HG03108 (cell line): ENCODE data around the gene ANXA2R.
"Not testable (repeated sequence)": the region's sequence is repeated elsewhere in the genome, so short reads cannot be mapped to it uniquely, and the experiment has no call there.

ENCODE experiments used
- ATAC-seq: cut with Tn5 transposase; IDR thresholded peaks from one replicate; pipeline ENCODE4 v1.9.1; 2021; ENCODE audit warnings: moderate library complexity; ENCODE audit not compliant: unreplicated experiment

ANXA2R gene

DNA sequence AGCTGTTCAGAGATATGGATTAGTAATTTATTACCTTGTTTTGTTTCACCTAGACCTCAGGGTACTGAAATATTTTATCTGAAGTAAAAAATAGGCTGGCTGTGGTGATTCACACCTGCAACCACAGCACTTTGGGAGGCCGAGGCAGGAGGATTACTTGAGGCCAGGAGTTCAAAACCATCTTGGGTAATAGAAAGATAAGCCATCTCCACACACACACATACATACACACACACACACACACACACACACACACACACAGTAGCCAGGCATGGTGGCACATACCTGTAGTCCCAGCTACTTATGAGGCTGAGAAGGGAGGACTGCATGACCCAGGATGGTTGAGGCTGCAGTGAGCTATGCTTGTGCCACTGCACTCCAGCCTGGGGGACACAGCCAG lies 3.7 kb downstream of the ANXA2R start:
- ATAC-seq = no peak

DNA sequence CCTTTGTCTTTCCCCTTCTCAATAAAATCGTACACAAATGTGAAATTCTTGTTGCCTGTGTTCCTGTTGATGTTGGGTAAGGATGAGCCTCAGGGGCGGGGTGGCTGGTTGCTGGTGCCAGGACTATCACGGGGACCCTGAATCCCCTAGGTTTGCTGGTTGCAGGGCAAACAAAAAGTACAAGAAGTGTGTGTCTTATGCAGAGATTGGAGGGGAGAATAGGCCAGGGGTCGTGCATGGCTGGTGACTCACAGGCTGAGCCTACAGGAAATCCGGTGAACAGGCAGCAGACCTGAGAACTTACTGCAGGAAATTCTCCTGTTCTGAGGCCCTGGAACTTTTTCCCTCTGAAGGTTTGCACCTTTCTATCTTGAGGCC lies 5.5 kb downstream of the ANXA2R start:
- ATAC-seq = no peak

DNA sequence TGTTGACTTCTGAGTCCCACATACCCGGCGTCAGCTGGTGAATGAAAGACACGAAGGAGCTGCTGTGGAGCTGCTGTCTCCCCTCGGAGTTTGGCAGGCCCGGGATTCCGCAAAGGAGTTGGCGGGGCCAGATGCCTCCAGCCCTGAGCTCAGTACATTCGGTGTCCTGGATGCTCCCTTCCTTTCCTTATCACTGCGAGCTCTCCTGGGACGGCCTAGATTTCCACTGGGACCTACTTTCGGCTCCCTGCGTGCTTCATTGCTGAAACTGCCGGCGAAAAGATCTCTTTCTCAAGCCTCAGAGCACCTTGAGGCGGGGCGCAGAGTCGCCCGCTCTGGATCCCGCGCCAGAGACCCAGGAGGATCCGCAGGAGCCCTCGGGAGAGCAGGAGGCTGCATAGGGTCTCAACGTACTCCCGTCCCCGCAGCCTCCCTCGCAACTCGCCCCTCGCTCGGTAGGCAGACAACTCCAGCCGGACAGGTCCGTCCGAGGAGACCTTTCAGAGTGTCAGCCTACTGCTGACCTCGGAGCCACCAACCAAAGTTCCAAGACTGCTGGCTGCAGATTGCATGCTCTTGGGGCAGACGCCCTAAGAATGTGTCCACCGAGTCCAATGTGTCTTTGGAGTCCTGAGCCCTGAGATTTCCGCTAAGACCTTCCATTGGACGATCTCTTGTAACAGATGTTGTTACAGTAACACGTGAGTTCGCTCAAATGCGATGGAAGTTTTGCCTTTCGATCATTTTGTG lies 6.1 kb downstream of the ANXA2R start:
- no peak for ATAC-seq

DNA sequence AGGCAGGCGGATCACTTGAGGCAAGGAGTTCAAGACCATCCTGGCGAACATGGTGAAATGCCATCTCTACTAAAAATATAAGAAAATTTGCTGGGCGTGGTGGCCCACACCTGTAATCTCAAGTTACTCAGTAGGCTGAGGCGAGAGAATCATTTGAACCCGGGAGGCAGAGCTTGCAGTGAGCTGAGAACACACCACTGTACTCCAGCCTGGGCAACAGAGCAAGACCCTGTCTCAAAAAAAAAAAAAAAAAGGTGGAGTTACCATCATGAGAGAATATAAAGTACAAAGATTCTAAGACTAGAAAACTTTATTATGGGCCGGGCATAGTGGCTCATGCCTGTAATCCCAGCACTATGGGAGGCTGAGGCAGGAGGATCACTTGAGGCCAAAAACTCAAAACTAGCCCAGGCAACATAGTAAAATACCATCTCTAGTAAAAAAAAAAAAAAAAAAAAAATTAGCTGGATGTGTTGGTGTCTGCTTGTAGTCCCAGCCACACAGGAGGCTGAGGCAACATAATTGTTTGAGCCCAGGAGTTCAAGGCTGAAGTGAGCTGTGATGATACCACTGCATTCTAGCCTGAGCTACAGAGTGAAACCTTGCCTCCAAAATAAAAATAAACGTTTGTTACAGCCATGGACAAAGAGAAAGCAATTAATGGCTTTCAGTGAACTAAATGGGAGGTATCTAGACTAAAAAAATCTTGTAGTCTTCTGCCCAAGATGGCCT lies 12.9 kb downstream of the ANXA2R start:
- no peak for ATAC-seq

DNA sequence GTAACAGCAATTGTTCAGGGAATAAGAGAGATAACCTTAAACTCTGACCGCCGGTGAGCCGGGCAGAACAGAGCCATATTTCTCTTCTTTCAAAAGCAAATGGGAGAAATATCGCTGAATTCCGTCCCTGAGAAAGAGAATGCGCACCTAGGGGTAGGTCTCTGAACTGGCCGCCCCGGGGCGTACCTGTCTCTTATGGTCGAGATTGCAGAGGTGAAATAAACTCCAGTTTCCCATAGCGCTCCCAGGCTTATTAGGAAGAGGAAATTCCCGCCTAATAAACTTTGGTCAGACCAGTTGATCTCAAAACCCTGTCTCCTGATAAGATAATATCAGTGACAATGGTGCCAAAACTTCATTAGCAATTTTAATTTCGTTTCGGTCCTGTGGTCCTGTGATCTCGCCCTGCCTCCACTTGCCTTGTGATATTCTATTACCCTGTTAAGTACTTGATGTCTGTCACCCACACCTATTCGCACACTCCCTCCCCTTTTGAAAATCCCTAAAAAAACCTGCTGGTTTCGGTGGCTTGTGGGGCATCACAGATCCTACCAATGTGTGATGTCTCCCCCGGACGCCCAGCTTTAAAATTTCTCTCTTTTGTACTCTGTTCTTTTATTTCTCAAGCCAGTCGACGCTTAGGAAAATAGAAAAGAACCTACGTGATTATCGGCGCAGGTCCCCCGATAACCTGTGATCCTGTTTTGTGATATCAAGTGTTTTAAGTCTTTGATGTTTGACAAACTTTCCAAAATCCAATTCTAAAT lies 14.8 kb downstream of the ANXA2R start:
- ATAC-seq = not testable (repeated sequence)

- no peak for ATAC-seq
Measured at GRCh38 chr5:43024217-43024616, 15.9 kb downstream of the ANXA2R start.

DNA sequence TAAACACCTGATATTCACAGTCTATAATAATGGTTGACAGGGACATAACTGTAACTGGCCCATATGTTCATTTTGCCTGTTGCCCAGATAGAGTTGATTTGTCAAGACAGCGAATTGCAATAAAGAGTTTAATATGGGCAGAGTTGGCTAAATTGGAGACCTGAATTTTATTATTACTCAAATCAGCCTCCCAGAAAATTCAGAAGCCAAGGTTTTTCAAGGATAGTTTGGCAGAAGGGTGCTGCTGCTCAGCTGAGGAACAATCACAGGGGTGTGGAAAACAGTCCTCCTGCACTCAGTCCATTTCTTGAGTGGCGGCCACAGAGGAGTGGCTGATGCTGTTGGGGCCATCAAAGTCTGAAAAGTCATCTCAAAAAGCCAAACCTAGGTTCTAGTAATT lies 19.0 kb downstream of the ANXA2R start:
- ATAC-seq = no peak

- ATAC-seq = no peak
Measured at GRCh38 chr5:43020399-43020746, 19.7 kb downstream of the ANXA2R start.

GRCh38 chr5:43019614-43020398 lies 20.3 kb downstream of the ANXA2R start:
- ATAC-seq = peak; percentile 55

- ATAC-seq = no peak
Measured at GRCh38 chr5:43019291-43019613, 20.9 kb downstream of the ANXA2R start.

GRCh38 chr5:43017428-43017815 lies 22.7 kb downstream of the ANXA2R start:
- ATAC-seq = peak; percentile 15

GRCh38 chr5:43016217-43016779 lies 23.8 kb downstream of the ANXA2R start:
- ATAC-seq = no peak

DNA sequence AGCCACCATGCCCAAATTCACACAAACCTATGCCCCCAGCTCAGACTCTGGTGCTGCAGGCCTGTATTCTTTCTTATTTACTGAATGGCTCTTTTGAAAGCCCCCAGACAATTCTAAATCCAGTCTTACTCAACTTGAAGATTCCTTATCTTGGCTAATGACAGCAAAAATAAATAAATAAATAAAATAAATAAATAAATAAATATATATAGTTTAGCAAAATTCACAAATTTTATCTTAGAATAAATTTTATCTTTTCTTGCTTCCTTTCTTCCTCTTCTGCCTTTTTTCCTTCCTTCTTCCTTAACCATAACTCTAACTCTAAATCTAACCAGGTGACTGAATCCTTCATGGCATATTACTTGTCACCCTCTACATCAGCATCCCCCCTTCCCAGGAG lies 25.6 kb downstream of the ANXA2R start:
- ATAC-seq = no peak

DNA sequence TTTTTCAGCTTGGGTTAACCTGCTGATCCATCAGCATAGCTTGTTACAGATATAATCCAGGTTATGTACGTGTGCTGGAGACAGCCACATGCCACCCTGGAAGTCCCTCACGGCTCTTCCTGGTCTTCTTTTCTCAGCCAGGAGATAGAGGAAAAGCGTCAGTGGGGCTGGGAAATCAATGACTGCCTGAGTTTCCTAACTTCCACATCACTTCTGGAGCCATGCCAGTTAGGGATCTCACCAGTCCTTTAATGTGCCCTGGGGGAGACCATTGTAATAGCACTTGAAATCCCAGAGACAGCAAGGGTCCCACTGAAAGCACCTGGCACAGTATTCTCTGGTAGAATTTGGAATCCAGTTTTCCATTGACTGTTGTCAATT lies 29.2 kb downstream of the ANXA2R start:
- no peak for ATAC-seq

GRCh38 chr5:43008363-43009153 lies 31.6 kb downstream of the ANXA2R start:
- ATAC-seq = peak; percentile 30

- peak; percentile 34 for ATAC-seq
Measured at GRCh38 chr5:43007911-43008362, 32.2 kb downstream of the ANXA2R start.

- peak; percentile 14 for ATAC-seq
Measured at GRCh38 chr5:43007246-43007910, 32.7 kb downstream of the ANXA2R start.

DNA sequence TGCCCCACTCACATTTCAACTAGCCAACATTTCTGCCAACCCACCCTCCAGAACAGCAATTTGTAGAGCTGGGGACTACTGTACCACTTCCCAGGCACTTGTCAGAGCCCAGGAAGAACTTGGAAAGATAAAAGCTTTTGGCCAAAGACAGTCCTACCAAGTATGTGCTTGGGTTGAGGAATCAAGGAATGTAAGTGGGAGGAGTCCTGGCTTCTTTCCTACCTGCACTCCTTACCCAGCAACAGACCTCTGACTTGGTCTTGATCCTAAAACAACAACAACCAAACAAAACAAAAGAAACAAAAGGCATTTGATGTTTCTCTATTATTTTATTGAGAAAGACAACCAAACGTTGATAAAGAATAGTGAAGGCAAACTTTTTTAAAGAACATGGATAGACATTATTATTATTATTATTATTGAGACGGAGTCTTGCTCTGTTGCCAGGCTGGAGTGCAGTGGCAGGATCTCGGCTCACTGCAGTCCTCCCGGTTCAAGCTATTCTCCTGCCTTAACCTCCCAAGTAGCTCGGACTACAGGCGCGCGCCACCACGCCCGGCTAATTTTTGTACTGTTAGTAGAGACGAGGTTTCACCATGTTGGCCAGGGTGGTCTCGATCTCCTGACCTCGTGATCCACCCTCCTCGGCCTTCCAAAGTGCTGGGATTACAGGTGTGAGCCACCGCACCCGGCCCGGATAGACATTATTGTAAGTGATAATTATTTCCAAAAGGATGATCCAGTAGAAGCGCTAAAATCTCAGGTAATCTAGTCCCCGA lies 33.5 kb downstream of the ANXA2R start:
- ATAC-seq = no peak

DNA sequence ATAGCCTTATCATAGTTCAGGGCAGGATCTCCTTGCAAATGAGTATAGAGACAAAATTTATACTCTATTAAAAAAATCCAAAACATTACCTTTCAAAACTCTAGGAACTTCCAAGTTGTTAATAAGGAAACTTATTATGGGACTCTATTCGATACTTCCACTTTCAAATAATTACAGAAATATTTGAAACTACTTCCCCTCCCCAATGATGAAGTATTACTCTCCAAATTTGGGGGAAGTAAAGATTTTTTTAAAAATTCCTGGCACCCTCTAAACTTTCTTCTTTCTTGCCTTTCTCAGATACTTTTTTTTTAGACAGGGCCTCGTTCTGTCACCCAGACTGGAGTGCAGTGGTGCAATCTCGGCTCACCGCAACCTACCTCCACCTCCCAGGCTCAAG lies 35.1 kb downstream of the ANXA2R start:
- no peak for ATAC-seq
